T-cell (primary cell): ENCODE data around the gene SLC9B1. TPM values are rescaled to one million over a fixed set of nuclear protein-coding genes. Genes with fewer than 3 reads are reported as not detected.
"Not testable (repeated sequence)": the region's sequence is repeated elsewhere in the genome, so short reads cannot be mapped to it uniquely, and the experiment has no call there.

Experiments
- ATAC-seq, 4 experiments: fragments of 200-7000 bp in 3 of 4; fragments of 150-1000 bp in 1 of 4; cut with Tn5 transposase; replicated peaks in 1 of 4; 1 replicate in 3 of 4; 2 replicates in 1 of 4; pipeline ENCODE4 v1.10.0; 2021; ENCODE audit warnings: moderate library complexity in 3 of 4, mild to moderate bottlenecking in 2 of 4, moderate number of reproducible peaks in 1 of 4
- CTCF ChIA-PET, 2 donors: fragments of 300-600 bp; sonication (Branson Sonifier 250); formaldehyde crosslinking; loops; one replicate each; lab custom pipeline; 2022; ENCODE audit warnings: antibody characterized with exemption in 2 of 2; lab: Charles Lee
- POLR2A ChIA-PET, 2 donors: fragments of 300-600 bp; sonication (Branson Sonifier 250); formaldehyde crosslinking; loops; one replicate each; lab custom pipeline; 2022; ENCODE audit warnings: antibody characterized with exemption in 2 of 2; lab: Charles Lee
- DNase-seq, 35 experiments: peaks; one replicate each; pipeline versions ENCODE4 v3.0.0 to v3.0.0-alpha.2; 2013 to 2023
- H3K27ac ChIP-seq: one replicate; pipeline ENCODE4 v1.5.1; 2013; ENCODE audit warnings: low read length
- H3K27me3 ChIP-seq, 2 experiments: replicated peaks in 1 of 2; 1 replicate in 1 of 2; 2 replicates in 1 of 2; pipeline versions ENCODE4 v1.6.1 to v1.7.0; 2013; ENCODE audit warnings: low read length in 1 of 2, mixed read lengths in 1 of 2; ENCODE audit not compliant: control insufficient read depth in 2 of 2, insufficient read depth in 2 of 2; ENCODE audit errors: extremely low read depth in 1 of 2
- H3K36me3 ChIP-seq, 2 donors: 1 replicate in 1 of 2; 2 replicates in 1 of 2; pipeline versions ENCODE4 v1.6.1 to v1.7.0; 2013; ENCODE audit warnings: low read length in 1 of 2; ENCODE audit not compliant: control insufficient read depth in 2 of 2, insufficient read depth in 1 of 2; ENCODE audit errors: extremely low read depth in 1 of 2
- H3K4me1 ChIP-seq, 2 experiments: 1 replicate in 1 of 2; 2 replicates in 1 of 2; pipeline versions ENCODE4 v1.6.1 to v1.7.0; 2013; ENCODE audit warnings: low read length in 2 of 2, mixed read lengths in 1 of 2; ENCODE audit not compliant: insufficient read depth in 2 of 2, control insufficient read depth in 1 of 2; ENCODE audit errors: extremely low read depth in 1 of 2
- H3K4me3 ChIP-seq, 2 donors: 1 replicate in 1 of 2; 2 replicates in 1 of 2; pipeline versions ENCODE4 v1.5.1 to v1.7.0; 2013; ENCODE audit warnings: mild to moderate bottlenecking in 2 of 2, low read length in 1 of 2, moderate library complexity in 1 of 2; ENCODE audit not compliant: control insufficient read depth in 1 of 2; ENCODE audit errors: extremely low read depth in 1 of 2
- H3K9me3 ChIP-seq: 2 replicates; pipeline ENCODE4 v1.7.0; 2013
- H3K27ac Mint-ChIP-seq, 2 donors: one replicate each; pipeline ENCODE4 v1.8.0; 2020 to 2021; ENCODE audit warnings: mild to moderate bottlenecking in 2 of 2, mixed read lengths in 2 of 2
- H3K27me3 Mint-ChIP-seq, 2 donors: one replicate each; pipeline ENCODE4 v1.8.0; 2021 to 2022; ENCODE audit warnings: mixed read lengths in 2 of 2
- H3K36me3 Mint-ChIP-seq: one replicate; pipeline ENCODE4 v1.8.0; 2021; ENCODE audit warnings: mixed read lengths
- H3K4me1 Mint-ChIP-seq, 3 donors: one replicate each; pipeline ENCODE4 v1.8.0; 2020 to 2022; ENCODE audit warnings: mixed read lengths in 3 of 3, mild to moderate bottlenecking in 1 of 3
- H3K4me3 Mint-ChIP-seq, 3 donors: one replicate each; pipeline ENCODE4 v1.8.0; 2020 to 2022; ENCODE audit warnings: mild to moderate bottlenecking in 3 of 3, mixed read lengths in 3 of 3, moderate library complexity in 3 of 3
- H3K9me3 Mint-ChIP-seq, 3 donors: one replicate each; pipeline ENCODE4 v1.8.0; 2020 to 2022; ENCODE audit warnings: mixed read lengths in 3 of 3
- WGBS: methylation state at CpG from one replicate; pipeline ENCODE4 v1.1.5; 2013; ENCODE audit warnings: missing lambda C conversion rate; ENCODE audit not compliant: insufficient coverage; 5-methylcytosine and 5-hydroxymethylcytosine counted together
- total RNA-seq, 35 experiments: library from RNA in 6 of 35; stranded (reverse) in 6 of 35; fragments of 120-200 nt in 1 of 35; gene quantifications; one replicate each; pipeline versions ENCODE4 v1.2.1 to v1.2.4 and lab custom pipeline; 2013 to 2026

The SLC9B1 gene
- total RNA-seq, 5 donors from 2014 or later (not counting 1 experiment from before 2014, with no cell fraction given), result 2.0 to 4.6 (median 3.1) TPM

- peak in 1 of 35 experiments; percentile 16 for DNase-seq
- peaks cover 48 to 65% (median 63%) of the 10 kb centered on the region in 3 donors for H3K4me1 Mint-ChIP-seq
- Histone ChIP-seq H3K36me3 (no peaks in the 10 kb centered on the region), H3K27me3 (no peaks in the 10 kb centered on the region), H3K4me1 (peaks cover 14 to 39% of the 10 kb centered on the region in 2 experiments), H3K9me3 (no peaks in the 10 kb centered on the region), H3K27ac (peak overlapping the region; percentile 93), H3K4me3 (peak overlapping the region; percentile 85 to 87)
- POLR2A ChIA-PET, result interaction anchor here (0.6 to 3.5 kb wide), 6 partner anchors 16 to 443 kb away, joined by 3 to 65 read pairs (median 5); partner anchors contain the start of gene UBE2D3 (in 1 of the 2)
- H3K4me3 Mint-ChIP-seq, result peak overlapping the region; percentile 91 to 98 (median 96)
- no peaks in the 10 kb centered on the region for H3K9me3 Mint-ChIP-seq
- no peak for ATAC-seq
- WGBS, result 63% methylated on average over 4 of the region's 12 CpGs
- CTCF ChIA-PET, result interaction anchor here (0.6 to 3.2 kb wide), 3 partner anchors 27 to 436 kb away, joined by 3 to 36 read pairs (median 7); partner anchors contain the start of gene UBE2D3 (in 1 of the 2)
- peaks cover 2% of the 10 kb centered on the region for H3K36me3 Mint-ChIP-seq
- no peaks in the 10 kb centered on the region for H3K27me3 Mint-ChIP-seq
- H3K27ac Mint-ChIP-seq, result peak overlapping the region; percentile 95 to 96
Observed at GRCh38 chr4:102867278-102868152, 152.0 kb downstream of the SLC9B1 start.

- DNase-seq, H3K9me3 ChIP-seq, H3K4me3 ChIP-seq, H3K27me3 ChIP-seq, H3K9me3 Mint-ChIP-seq, H3K27ac ChIP-seq, H3K4me3 Mint-ChIP-seq, ATAC-seq, H3K27me3 Mint-ChIP-seq, H3K36me3 ChIP-seq: not testable (repeated sequence)
- WGBS, result no CpG with 5 or more reads among the region's 5 CpGs
- Mint-ChIP-seq H3K36me3 (peaks cover 11% of the 10 kb centered on the region), H3K4me1 (peaks cover 33 to 53% (median 51%) of the 10 kb centered on the region in 3 donors), H3K27ac (peak overlapping the region in 1 of 2 donors; percentile 12)
- CTCF ChIA-PET, result interaction anchor here in 1 of 2 donors (0.7 kb wide), 1 partner anchor 62 kb away, joined by 3 read pairs; no protein-coding TSS in a partner anchor
- POLR2A ChIA-PET, result interaction anchor here (0.5 to 0.7 kb wide), 2 partner anchors 27 to 33 kb away, joined by 8 to 11 read pairs; no protein-coding TSS in a partner anchor
- peaks cover 12 to 32% of the 10 kb centered on the region in 2 experiments for H3K4me1 ChIP-seq
Observed at GRCh38 chr4:102865327-102865726, 154.2 kb downstream of the SLC9B1 start.

GRCh38 chr4:102862747-102863146 is 156.8 kb downstream of the SLC9B1 start:
- CTCF ChIA-PET, result interaction anchor here in 1 of 2 donors (0.6 kb wide), 1 partner anchor 11 kb away, joined by 3 read pairs; no protein-coding TSS in a partner anchor
- no peak overlapping the region for H3K27ac ChIP-seq
- WGBS, result no CpG with 5 or more reads among the region's 1 CpG
- H3K4me3 Mint-ChIP-seq, result no peak overlapping the region
- H3K36me3 ChIP-seq, result no peaks in the 10 kb centered on the region
- H3K4me3 ChIP-seq, result no peak overlapping the region
- H3K27me3 Mint-ChIP-seq, result no peaks in the 10 kb centered on the region
- peaks cover 8% of the 10 kb centered on the region for H3K9me3 ChIP-seq
- H3K36me3 Mint-ChIP-seq, result peaks cover 25% of the 10 kb centered on the region
- peaks cover 26 to 35% (median 33%) of the 10 kb centered on the region in 3 donors for H3K4me1 Mint-ChIP-seq
- peaks cover 4 to 26% of the 10 kb centered on the region in 2 experiments for H3K4me1 ChIP-seq
- POLR2A ChIA-PET, result no interaction called here
- no peak for ATAC-seq
- H3K9me3 Mint-ChIP-seq, result peaks cover 14 to 19% (median 15%) of the 10 kb centered on the region in 3 donors
- no peak for DNase-seq
- H3K27me3 ChIP-seq, result no peaks in the 10 kb centered on the region
- no peak overlapping the region for H3K27ac Mint-ChIP-seq

GRCh38 chr4:102862016-102862415 is 157.5 kb downstream of the SLC9B1 start:
- no peak overlapping the region for H3K27ac ChIP-seq
- H3K27me3 Mint-ChIP-seq, result no peaks in the 10 kb centered on the region
- peaks cover 25% of the 10 kb centered on the region for H3K36me3 Mint-ChIP-seq
- H3K4me1 ChIP-seq, result peaks cover 0 to 18% of the 10 kb centered on the region in 2 experiments
- DNase-seq, result no peak
- H3K4me3 Mint-ChIP-seq, result no peak overlapping the region
- CTCF ChIA-PET, result no interaction called here
- peaks cover 14 to 19% (median 15%) of the 10 kb centered on the region in 3 donors for H3K9me3 Mint-ChIP-seq
- POLR2A ChIA-PET, result no interaction called here
- no peak overlapping the region for H3K4me3 ChIP-seq
- no peaks in the 10 kb centered on the region for H3K36me3 ChIP-seq
- WGBS, result no CpG with 5 or more reads among the region's 1 CpG
- peaks cover 26 to 28% (median 26%) of the 10 kb centered on the region in 3 donors for H3K4me1 Mint-ChIP-seq
- H3K9me3 ChIP-seq, result peaks cover 10% of the 10 kb centered on the region
- ATAC-seq, result no peak
- H3K27me3 ChIP-seq, result no peaks in the 10 kb centered on the region
- H3K27ac Mint-ChIP-seq, result no peak overlapping the region

- peaks cover 0 to 6% of the 10 kb centered on the region in 2 experiments for H3K4me1 ChIP-seq
- no peak overlapping the region for H3K4me3 ChIP-seq
- H3K9me3 ChIP-seq, result peaks cover 10% of the 10 kb centered on the region
- H3K27me3 ChIP-seq, result no peaks in the 10 kb centered on the region
- Mint-ChIP-seq H3K4me1 (peaks cover 14 to 18% (median 16%) of the 10 kb centered on the region in 3 donors), H3K36me3 (peaks cover 25% of the 10 kb centered on the region), H3K27ac (no peak overlapping the region), H3K27me3 (no peaks in the 10 kb centered on the region), H3K4me3 (no peak overlapping the region), H3K9me3 (peaks cover 14 to 19% (median 15%) of the 10 kb centered on the region in 3 donors)
- POLR2A ChIA-PET, result interaction anchor here in 1 of 2 donors (0.5 to 0.6 kb wide), 2 partner anchors 28 to 49 kb away, joined by 3 read pairs; no protein-coding TSS in a partner anchor
- no peak for ATAC-seq
- WGBS, result no CpG with 5 or more reads among the region's 2 CpGs
- DNase-seq, result no peak
- CTCF ChIA-PET, result interaction anchor here in 1 of 2 donors (0.6 kb wide), 1 partner anchor 430 kb away, joined by 4 read pairs; no protein-coding TSS in a partner anchor
- H3K36me3 ChIP-seq, result no peaks in the 10 kb centered on the region
- H3K27ac ChIP-seq, result no peak overlapping the region
Observed at GRCh38 chr4:102860611-102861324, 158.7 kb downstream of the SLC9B1 start.
